ENCODE data around the gene COMTD1. TPM values are rescaled to one million over a fixed set of nuclear protein-coding genes. Genes with fewer than 3 reads are reported as not detected.
"Not testable (repeated sequence)": the region's sequence is repeated elsewhere in the genome, so short reads cannot be mapped to it uniquely, and the experiment has no call there.

Gene COMTD1
- polyA plus RNA-seq, 1 donor: 5.5 TPM

DNA sequence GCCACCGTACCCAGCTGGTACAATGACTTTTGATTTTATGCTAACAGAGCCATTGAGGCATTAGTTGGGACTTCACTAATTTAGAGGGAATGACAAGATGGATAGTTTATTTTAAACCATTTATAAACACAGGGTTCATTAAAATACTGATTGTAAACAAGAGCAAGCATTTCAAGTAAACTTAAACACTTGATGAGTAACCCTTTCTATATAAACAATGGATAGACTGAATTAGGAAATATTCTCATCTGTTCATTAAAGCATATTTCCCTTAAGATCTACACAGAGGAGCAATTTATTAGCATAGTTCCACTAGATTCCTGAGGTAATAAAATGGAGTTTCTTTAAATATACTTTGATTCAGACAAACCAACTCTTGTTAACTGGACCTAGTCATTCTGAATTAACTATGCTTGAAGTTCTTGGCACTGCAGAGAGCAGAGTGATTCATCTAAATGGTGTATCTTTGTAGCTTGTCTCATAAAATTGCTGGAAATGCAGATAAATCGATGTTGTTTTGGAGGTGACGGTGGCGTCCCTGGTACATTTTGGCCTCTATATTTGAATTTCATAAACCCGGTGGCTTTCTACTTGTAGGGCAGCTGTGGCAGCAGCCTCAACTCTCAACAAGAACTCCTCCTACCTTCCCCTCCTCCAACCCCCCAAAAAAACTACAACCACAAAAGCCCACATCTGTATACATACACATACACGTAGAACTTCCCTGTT is 40.6 kb downstream of the COMTD1 start:
- no peak for DNase-seq

DNA sequence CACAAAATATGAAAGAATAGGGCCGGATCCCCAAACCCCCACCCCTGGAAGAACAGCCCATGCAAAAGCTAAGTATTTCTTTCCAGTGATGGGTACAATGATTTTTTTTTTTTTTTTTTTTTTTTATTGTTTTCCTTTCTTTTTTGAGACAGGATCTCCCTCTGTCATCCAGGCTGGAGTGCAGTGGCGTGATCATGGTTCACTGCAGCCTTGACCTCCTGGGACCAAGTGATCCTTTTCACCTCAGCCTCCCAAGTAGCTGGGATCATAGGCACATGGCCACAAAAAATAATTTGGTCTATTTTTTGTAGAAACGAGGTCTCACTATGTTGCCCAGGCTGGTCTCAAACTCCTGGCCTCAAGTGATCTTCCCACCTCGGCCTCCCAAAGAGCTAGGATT is 41.1 kb downstream of the COMTD1 start:
- not testable (repeated sequence) for DNase-seq

GRCh38 chr10:75191821-75192568 is 43.8 kb downstream of the COMTD1 start:
- no peak for DNase-seq

DNA sequence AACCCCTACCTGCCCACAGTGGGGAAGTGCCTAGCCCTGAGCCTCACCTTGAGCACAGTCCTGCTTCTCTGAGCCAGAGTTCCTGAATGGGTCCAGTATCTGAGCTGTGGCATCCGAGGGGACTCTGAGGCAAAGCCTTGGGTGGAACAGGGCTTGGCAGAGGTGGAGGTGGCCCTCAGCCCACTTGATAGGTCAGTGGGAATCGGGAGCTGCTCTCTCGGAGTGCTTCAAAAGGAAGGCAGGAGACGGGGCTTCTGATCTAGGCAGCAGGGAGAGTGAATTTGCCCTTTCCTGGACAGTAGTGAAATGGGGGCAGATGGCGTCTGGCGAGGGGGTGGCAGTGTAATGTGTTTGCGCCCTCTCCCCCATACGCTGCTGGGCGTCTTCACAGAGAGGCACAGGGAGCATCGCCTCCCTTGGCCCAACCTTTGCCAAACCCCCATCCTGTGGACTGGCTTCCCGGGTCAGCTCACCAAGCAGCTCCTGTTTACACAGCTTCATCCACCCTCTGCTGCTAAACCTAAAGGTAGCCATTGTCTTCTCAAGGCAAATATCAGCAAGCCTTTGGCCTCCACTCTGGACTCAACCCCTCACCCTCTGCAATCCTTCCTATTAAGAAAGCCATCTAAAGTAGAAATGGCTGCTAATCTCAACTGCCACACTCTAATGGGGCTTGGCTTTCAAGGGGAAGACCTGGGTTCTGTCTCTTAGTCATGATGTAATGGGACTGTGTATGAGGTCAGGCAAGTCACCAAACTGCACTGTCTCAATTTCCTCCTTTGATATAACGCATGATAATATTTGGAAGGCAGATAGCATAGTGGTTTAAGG is 46.3 kb downstream of the COMTD1 start:
- DNase-seq: no peak

GRCh38 chr10:75188522-75188921 is 47.2 kb downstream of the COMTD1 start:
- not testable (repeated sequence) for DNase-seq

DNA sequence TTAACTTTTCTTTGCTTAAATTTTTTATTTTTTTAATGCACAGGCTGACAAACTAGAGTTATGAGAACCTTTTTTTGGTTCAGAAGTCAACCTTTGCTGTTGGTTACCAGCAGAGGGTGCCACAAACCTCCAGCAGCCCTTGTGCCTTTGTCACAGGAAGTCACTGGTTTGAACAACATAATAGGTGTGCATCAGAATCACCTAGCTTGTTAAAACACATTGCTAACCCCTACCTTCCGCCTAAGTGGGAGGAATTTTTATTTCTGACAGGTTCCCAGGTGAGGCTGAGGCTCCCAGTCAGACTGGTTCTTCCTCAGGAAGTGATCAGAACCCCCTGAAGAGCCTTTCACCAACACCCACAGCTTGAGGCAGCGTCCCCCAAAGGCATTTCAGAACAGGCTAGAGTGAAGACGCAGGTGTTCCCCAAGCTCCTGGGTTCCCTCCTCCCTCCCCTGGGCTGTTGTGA is 47.8 kb downstream of the COMTD1 start:
- DNase-seq: no peak

- no peak for DNase-seq
Measured at GRCh38 chr10:75186310-75186709, 49.4 kb downstream of the COMTD1 start.

Other genes starting within 250 kb of the COMTD1 start
- 16.0 TPM for gene SAMD8, start 124.3 kb downstream of the COMTD1 start, polyA plus RNA-seq (ENCODE audit: insufficient read length)
- gene VDAC2, start 25.2 kb downstream of the COMTD1 start, polyA plus RNA-seq (ENCODE audit: insufficient read length): 254 TPM
- gene ZNF503, start 165.8 kb upstream of the COMTD1 start, polyA plus RNA-seq (ENCODE audit: insufficient read length): 45.2 TPM
- gene LRMDA, start 195.7 kb upstream of the COMTD1 start, polyA plus RNA-seq (ENCODE audit: insufficient read length): 18.0 TPM

All from left kidney (tissue), 2 donors.